Fibroblast of skin of right biceps (primary cell): Measurements from ENCODE around the gene KRTAP2-1.
A peak's percentile ranks its signal among the peaks of the same experiment; 100 is the strongest.
"Not testable (repeated sequence)": the region's sequence is repeated elsewhere in the genome, so short reads cannot be mapped to it uniquely, and the experiment has no call there.

Source experiments
- DNase-seq: peaks from one replicate; pipeline ENCODE4 v3.0.0-alpha.2; 2013

The KRTAP2-1 gene

GRCh38 chr17:41055130-41055529 is 8.0 kb upstream of the KRTAP2-1 start, which contains the start of gene KRTAP2-2:
Gene KRTAP2-2, minus strand, starts transcription at chr17:41055230. Its CDS starts 19 bp downstream, at chr17:41055211.
- not testable (repeated sequence) for DNase-seq

GRCh38 chr17:41054556-41054955 is 7.4 kb upstream of the KRTAP2-1 start:
- DNase-seq: not testable (repeated sequence)

- no peak for DNase-seq
These were observed 6.9 kb upstream of the KRTAP2-1 start for GRCh38 chr17:41054025-41054424.

GRCh38 chr17:41052566-41052965 is 5.5 kb upstream of the KRTAP2-1 start:
- peak; percentile 68 for DNase-seq

- peak; percentile 70 for DNase-seq
These were observed 2.0 kb upstream of the KRTAP2-1 start for GRCh38 chr17:41049110-41049509.

GRCh38 chr17:41048441-41048840 is 1.3 kb upstream of the KRTAP2-1 start:
- DNase-seq: peak; percentile 80

GRCh38 chr17:41042953-41043352 is 4.2 kb downstream of the KRTAP2-1 start:
- no peak for DNase-seq

GRCh38 chr17:41040783-41041571 is 6.1 kb downstream of the KRTAP2-1 start, which contains the start of gene KRTAP1-1:
Gene KRTAP1-1, minus strand, starts transcription at chr17:41041450. Its CDS starts 53 bp downstream, at chr17:41041397.
- not testable (repeated sequence) for DNase-seq

GRCh38 chr17:41037853-41038350 is 9.2 kb downstream of the KRTAP2-1 start:
- DNase-seq: no peak

- not testable (repeated sequence) for DNase-seq
These were observed 12.7 kb downstream of the KRTAP2-1 start, which contains the start of gene KRTAP1-3 for GRCh38 chr17:41034346-41034935. Gene KRTAP1-3, minus strand, starts transcription at chr17:41034874. Its CDS starts 53 bp downstream, at chr17:41034821.

- DNase-seq: no peak
These were observed 17.4 kb downstream of the KRTAP2-1 start, which contains the start of gene KRTAP1-4 for GRCh38 chr17:41029633-41030245. Gene KRTAP1-4, minus strand, starts transcription at chr17:41030195. Its CDS starts 117 bp downstream, at chr17:41030078.

- peak; percentile 75 for DNase-seq
These were observed 20.2 kb downstream of the KRTAP2-1 start, which contains the start of gene KRTAP1-5 for GRCh38 chr17:41026715-41027471. Gene KRTAP1-5, minus strand, starts transcription at chr17:41027208. Its CDS starts 53 bp downstream, at chr17:41027155.

- DNase-seq: peak; percentile 65
These were observed 22.4 kb downstream of the KRTAP2-1 start for GRCh38 chr17:41024697-41025096.

- DNase-seq: no peak
These were observed 26.8 kb downstream of the KRTAP2-1 start for GRCh38 chr17:41020336-41020735.

GRCh38 chr17:41019415-41019814 is 27.7 kb downstream of the KRTAP2-1 start:
- DNase-seq: no peak

- DNase-seq: no peak
These were observed 28.6 kb downstream of the KRTAP2-1 start for GRCh38 chr17:41018541-41018940.

GRCh38 chr17:41016578-41017215 is 30.4 kb downstream of the KRTAP2-1 start:
- no peak for DNase-seq

GRCh38 chr17:41015454-41015853 is 31.7 kb downstream of the KRTAP2-1 start:
- peak; percentile 32 for DNase-seq

GRCh38 chr17:41013606-41014005 is 33.5 kb downstream of the KRTAP2-1 start:
- DNase-seq: peak; percentile 58

- peak; percentile 37 for DNase-seq
These were observed 33.9 kb downstream of the KRTAP2-1 start for GRCh38 chr17:41013181-41013580.

GRCh38 chr17:41012326-41013120 is 34.6 kb downstream of the KRTAP2-1 start:
- DNase-seq: no peak
